ENCODE results near the gene BBS9. TPM values are rescaled to one million over a fixed set of nuclear protein-coding genes. Genes with fewer than 3 reads are reported as not detected.

Gene BBS9
- total and polyA plus RNA-seq, 2 experiments from 2014 or later = 27.2 to 66.1 TPM

DNA sequence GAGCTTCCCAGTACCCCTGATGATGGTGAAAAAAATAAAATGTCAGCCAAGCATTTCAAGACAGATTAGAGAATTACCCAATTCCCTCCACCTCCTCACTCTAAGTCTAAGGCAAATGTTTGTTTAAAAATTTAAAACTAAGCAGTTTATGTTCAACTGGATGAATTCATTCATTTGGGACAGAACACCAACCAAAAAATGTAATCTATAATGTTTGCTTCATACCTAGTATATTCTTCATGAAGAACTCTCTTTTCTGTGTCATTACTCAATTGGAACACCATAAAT lies 450.3 kb downstream of the BBS9 start (continued):
- TF ChIP-seq, protein P1, sequence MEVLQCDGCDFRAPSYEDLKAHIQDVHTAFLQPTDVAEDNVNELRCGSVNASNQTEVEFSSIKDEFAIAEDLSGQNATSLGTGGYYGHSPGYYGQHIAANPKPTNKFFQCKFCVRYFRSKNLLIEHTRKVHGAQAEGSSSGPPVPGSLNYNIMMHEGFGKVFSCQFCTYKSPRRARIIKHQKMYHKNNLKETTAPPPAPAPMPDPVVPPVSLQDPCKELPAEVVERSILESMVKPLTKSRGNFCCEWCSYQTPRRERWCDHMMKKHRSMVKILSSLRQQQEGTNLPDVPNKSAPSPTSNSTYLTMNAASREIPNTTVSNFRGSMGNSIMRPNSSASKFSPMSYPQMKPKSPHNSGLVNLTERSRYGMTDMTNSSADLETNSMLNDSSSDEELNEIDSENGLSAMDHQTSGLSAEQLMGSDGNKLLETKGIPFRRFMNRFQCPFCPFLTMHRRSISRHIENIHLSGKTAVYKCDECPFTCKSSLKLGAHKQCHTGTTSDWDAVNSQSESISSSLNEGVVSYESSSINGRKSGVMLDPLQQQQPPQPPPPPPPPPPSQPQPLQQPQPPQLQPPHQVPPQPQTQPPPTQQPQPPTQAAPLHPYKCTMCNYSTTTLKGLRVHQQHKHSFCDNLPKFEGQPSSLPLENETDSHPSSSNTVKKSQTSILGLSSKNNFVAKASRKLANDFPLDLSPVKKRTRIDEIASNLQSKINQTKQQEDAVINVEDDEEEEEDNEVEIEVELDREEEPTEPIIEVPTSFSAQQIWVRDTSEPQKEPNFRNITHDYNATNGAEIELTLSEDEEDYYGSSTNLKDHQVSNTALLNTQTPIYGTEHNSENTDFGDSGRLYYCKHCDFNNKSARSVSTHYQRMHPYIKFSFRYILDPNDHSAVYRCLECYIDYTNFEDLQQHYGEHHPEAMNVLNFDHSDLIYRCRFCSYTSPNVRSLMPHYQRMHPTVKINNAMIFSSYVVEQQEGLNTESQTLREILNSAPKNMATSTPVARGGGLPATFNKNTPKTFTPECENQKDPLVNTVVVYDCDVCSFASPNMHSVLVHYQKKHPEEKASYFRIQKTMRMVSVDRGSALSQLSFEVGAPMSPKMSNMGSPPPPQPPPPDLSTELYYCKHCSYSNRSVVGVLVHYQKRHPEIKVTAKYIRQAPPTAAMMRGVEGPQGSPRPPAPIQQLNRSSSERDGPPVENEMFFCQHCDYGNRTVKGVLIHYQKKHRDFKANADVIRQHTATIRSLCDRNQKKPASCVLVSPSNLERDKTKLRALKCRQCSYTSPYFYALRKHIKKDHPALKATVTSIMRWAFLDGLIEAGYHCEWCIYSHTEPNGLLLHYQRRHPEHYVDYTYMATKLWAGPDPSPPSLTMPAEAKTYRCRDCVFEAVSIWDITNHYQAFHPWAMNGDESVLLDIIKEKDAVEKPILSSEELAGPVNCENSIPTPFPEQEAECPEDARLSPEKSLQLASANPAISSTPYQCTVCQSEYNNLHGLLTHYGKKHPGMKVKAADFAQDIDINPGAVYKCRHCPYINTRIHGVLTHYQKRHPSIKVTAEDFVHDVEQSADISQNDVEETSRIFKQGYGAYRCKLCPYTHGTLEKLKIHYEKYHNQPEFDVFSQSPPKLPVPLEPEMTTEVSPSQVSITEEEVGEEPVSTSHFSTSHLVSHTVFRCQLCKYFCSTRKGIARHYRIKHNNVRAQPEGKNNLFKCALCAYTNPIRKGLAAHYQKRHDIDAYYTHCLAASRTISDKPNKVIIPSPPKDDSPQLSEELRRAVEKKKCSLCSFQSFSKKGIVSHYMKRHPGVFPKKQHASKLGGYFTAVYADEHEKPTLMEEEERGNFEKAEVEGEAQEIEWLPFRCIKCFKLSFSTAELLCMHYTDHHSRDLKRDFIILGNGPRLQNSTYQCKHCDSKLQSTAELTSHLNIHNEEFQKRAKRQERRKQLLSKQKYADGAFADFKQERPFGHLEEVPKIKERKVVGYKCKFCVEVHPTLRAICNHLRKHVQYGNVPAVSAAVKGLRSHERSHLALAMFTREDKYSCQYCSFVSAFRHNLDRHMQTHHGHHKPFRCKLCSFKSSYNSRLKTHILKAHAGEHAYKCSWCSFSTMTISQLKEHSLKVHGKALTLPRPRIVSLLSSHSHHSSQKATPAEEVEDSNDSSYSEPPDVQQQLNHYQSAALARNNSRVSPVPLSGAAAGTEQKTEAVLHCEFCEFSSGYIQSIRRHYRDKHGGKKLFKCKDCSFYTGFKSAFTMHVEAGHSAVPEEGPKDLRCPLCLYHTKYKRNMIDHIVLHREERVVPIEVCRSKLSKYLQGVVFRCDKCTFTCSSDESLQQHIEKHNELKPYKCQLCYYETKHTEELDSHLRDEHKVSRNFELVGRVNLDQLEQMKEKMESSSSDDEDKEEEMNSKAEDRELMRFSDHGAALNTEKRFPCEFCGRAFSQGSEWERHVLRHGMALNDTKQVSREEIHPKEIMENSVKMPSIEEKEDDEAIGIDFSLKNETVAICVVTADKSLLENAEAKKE (CRISPR knock-in tag; IDR thresholded peaks at IDR 0.05) = no peak
- TF ChIP-seq, protein P2, sequence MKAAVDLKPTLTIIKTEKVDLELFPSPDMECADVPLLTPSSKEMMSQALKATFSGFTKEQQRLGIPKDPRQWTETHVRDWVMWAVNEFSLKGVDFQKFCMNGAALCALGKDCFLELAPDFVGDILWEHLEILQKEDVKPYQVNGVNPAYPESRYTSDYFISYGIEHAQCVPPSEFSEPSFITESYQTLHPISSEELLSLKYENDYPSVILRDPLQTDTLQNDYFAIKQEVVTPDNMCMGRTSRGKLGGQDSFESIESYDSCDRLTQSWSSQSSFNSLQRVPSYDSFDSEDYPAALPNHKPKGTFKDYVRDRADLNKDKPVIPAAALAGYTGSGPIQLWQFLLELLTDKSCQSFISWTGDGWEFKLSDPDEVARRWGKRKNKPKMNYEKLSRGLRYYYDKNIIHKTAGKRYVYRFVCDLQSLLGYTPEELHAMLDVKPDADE (IDR thresholded peaks at IDR 0.05) = no peak
- no peak for TF ChIP-seq JUNB (IDR thresholded peaks at IDR 0.05; ENCODE audit: unreplicated experiment)
- TF ChIP-seq, protein P3, sequence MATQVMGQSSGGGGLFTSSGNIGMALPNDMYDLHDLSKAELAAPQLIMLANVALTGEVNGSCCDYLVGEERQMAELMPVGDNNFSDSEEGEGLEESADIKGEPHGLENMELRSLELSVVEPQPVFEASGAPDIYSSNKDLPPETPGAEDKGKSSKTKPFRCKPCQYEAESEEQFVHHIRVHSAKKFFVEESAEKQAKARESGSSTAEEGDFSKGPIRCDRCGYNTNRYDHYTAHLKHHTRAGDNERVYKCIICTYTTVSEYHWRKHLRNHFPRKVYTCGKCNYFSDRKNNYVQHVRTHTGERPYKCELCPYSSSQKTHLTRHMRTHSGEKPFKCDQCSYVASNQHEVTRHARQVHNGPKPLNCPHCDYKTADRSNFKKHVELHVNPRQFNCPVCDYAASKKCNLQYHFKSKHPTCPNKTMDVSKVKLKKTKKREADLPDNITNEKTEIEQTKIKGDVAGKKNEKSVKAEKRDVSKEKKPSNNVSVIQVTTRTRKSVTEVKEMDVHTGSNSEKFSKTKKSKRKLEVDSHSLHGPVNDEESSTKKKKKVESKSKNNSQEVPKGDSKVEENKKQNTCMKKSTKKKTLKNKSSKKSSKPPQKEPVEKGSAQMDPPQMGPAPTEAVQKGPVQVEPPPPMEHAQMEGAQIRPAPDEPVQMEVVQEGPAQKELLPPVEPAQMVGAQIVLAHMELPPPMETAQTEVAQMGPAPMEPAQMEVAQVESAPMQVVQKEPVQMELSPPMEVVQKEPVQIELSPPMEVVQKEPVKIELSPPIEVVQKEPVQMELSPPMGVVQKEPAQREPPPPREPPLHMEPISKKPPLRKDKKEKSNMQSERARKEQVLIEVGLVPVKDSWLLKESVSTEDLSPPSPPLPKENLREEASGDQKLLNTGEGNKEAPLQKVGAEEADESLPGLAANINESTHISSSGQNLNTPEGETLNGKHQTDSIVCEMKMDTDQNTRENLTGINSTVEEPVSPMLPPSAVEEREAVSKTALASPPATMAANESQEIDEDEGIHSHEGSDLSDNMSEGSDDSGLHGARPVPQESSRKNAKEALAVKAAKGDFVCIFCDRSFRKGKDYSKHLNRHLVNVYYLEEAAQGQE (IDR thresholded peaks at IDR 0.05; ENCODE audit: unreplicated experiment) = no peak
- TF ChIP-seq, protein P4, sequence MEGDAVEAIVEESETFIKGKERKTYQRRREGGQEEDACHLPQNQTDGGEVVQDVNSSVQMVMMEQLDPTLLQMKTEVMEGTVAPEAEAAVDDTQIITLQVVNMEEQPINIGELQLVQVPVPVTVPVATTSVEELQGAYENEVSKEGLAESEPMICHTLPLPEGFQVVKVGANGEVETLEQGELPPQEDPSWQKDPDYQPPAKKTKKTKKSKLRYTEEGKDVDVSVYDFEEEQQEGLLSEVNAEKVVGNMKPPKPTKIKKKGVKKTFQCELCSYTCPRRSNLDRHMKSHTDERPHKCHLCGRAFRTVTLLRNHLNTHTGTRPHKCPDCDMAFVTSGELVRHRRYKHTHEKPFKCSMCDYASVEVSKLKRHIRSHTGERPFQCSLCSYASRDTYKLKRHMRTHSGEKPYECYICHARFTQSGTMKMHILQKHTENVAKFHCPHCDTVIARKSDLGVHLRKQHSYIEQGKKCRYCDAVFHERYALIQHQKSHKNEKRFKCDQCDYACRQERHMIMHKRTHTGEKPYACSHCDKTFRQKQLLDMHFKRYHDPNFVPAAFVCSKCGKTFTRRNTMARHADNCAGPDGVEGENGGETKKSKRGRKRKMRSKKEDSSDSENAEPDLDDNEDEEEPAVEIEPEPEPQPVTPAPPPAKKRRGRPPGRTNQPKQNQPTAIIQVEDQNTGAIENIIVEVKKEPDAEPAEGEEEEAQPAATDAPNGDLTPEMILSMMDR (conservative IDR thresholded peaks at IDR 0.05; ENCODE audit: low read depth in 2 of 2) = no peak
- no peak for TF ChIP-seq ZNF331 (CRISPR knock-in tag; IDR thresholded peaks at IDR 0.05; ENCODE audit: low read depth)
- no peak for TF ChIP-seq STAT1 (IDR thresholded peaks at IDR 0.05; ENCODE audit: unreplicated experiment)

Data from GM23338 (cell line).